Nephron (organoid): ENCODE measurements around the gene THADA.

Experiments used
- H3K27ac Mint-ChIP-seq, 3 experiments: 2 replicates each; pipeline ENCODE4 v1.8.0; 2020; ENCODE audit warnings: mixed read lengths in 3 of 3, mild to moderate bottlenecking in 2 of 3, moderate library complexity in 1 of 3
- H3K27me3 Mint-ChIP-seq: 2 replicates; pipeline ENCODE4 v1.8.0; 2021; ENCODE audit warnings: low read depth, mild to moderate bottlenecking, moderate library complexity, mixed read lengths
- H3K36me3 Mint-ChIP-seq: 2 replicates; pipeline ENCODE4 v1.8.0; 2020; ENCODE audit warnings: low read depth, mixed read lengths
- H3K4me1 Mint-ChIP-seq: 2 replicates; pipeline ENCODE4 v1.8.0; 2020; ENCODE audit warnings: mixed read lengths
- H3K4me3 Mint-ChIP-seq, 3 experiments: 2 replicates each; pipeline ENCODE4 v1.8.0; 2020; ENCODE audit warnings: mild to moderate bottlenecking in 3 of 3, mixed read lengths in 3 of 3, moderate library complexity in 2 of 3
- H3K9me3 Mint-ChIP-seq: 2 replicates; pipeline ENCODE4 v1.8.0; 2020; ENCODE audit warnings: mixed read lengths
- CTCF ChIP-seq, 3 experiments: fragments of 200-600 bp; sonication (generic); IDR thresholded peaks; one replicate each; pipeline ENCODE4 v1.5.0; 2021; ENCODE audit warnings: antibody characterized with exemption in 3 of 3; ENCODE audit not compliant: unreplicated experiment in 3 of 3

THADA gene

GRCh38 chr2:43375746-43376522 is 219.9 kb downstream of the THADA start:
- H3K27me3 Mint-ChIP-seq: no peaks in the 10 kb centered on the region
- peaks cover 38% of the 10 kb centered on the region for H3K4me1 Mint-ChIP-seq
- H3K9me3 Mint-ChIP-seq: peaks cover 3% of the 10 kb centered on the region
- peak overlapping the region; percentile 91 to 94 (median 93) for H3K27ac Mint-ChIP-seq
- no peak overlapping the region for H3K4me3 Mint-ChIP-seq
- no peak for TF ChIP-seq CTCF (IDR thresholded peaks at IDR 0.05; ENCODE audit: unreplicated experiment in 3 of 3)
- H3K36me3 Mint-ChIP-seq: peaks cover 6% of the 10 kb centered on the region

- Mint-ChIP-seq H3K4me3 (no peak overlapping the region), H3K36me3 (peaks cover 8% of the 10 kb centered on the region), H3K27ac (peak overlapping the region; percentile 78 to 98 (median 84)), H3K9me3 (no peaks in the 10 kb centered on the region), H3K27me3 (no peaks in the 10 kb centered on the region), H3K4me1 (peaks cover 62% of the 10 kb centered on the region)
- no peak for TF ChIP-seq CTCF (IDR thresholded peaks at IDR 0.05; ENCODE audit: unreplicated experiment in 3 of 3)
These were observed 223.3 kb downstream of the THADA start for GRCh38 chr2:43372416-43373081.

GRCh38 chr2:43370705-43371104 is 225.1 kb downstream of the THADA start:
- H3K36me3 Mint-ChIP-seq: peaks cover 8% of the 10 kb centered on the region
- peak overlapping the region; percentile 78 to 98 (median 82) for H3K27ac Mint-ChIP-seq
- H3K4me3 Mint-ChIP-seq: peak overlapping the region in 1 of 3 experiments; percentile 5
- H3K27me3 Mint-ChIP-seq: no peaks in the 10 kb centered on the region
- H3K4me1 Mint-ChIP-seq: peaks cover 49% of the 10 kb centered on the region
- H3K9me3 Mint-ChIP-seq: no peaks in the 10 kb centered on the region
- no peak for TF ChIP-seq CTCF (IDR thresholded peaks at IDR 0.05; ENCODE audit: unreplicated experiment in 3 of 3)

GRCh38 chr2:43370146-43370545 is 225.7 kb downstream of the THADA start:
- Mint-ChIP-seq H3K4me3 (peak overlapping the region in 1 of 3 experiments; percentile 14), H3K4me1 (peaks cover 44% of the 10 kb centered on the region), H3K27ac (peak overlapping the region; percentile 78 to 98 (median 82)), H3K27me3 (no peaks in the 10 kb centered on the region), H3K36me3 (peaks cover 8% of the 10 kb centered on the region), H3K9me3 (no peaks in the 10 kb centered on the region)
- TF ChIP-seq CTCF (IDR thresholded peaks at IDR 0.05; ENCODE audit: unreplicated experiment in 3 of 3): no peak

- H3K36me3 Mint-ChIP-seq: peaks cover 8% of the 10 kb centered on the region
- peak overlapping the region; percentile 78 to 98 (median 82) for H3K27ac Mint-ChIP-seq
- H3K27me3 Mint-ChIP-seq: no peaks in the 10 kb centered on the region
- H3K4me3 Mint-ChIP-seq: no peak overlapping the region
- peaks cover 37% of the 10 kb centered on the region for H3K4me1 Mint-ChIP-seq
- H3K9me3 Mint-ChIP-seq: no peaks in the 10 kb centered on the region
- no peak for TF ChIP-seq CTCF (IDR thresholded peaks at IDR 0.05; ENCODE audit: unreplicated experiment in 3 of 3)
These were observed 227.1 kb downstream of the THADA start for GRCh38 chr2:43368483-43369385.
